Astrocyte (in vitro differentiated cells and primary cell): ENCODE data around the gene RAB38.

Experiments used
- CTCF ChIP-seq: IDR thresholded peaks from 2 replicates; pipeline ENCODE4 v1.5.1; 2011; ENCODE audit warnings: low read depth, mild to moderate bottlenecking, inconsistent platforms, low read length, moderate library complexity; ENCODE audit not compliant: insufficient read depth
- EZH2 ChIP-seq: IDR thresholded peaks from 2 replicates; pipeline ENCODE4 v1.6.1; 2012; ENCODE audit warnings: mild to moderate bottlenecking, low read length, inconsistent platforms; ENCODE audit not compliant: insufficient read depth

DNA sequence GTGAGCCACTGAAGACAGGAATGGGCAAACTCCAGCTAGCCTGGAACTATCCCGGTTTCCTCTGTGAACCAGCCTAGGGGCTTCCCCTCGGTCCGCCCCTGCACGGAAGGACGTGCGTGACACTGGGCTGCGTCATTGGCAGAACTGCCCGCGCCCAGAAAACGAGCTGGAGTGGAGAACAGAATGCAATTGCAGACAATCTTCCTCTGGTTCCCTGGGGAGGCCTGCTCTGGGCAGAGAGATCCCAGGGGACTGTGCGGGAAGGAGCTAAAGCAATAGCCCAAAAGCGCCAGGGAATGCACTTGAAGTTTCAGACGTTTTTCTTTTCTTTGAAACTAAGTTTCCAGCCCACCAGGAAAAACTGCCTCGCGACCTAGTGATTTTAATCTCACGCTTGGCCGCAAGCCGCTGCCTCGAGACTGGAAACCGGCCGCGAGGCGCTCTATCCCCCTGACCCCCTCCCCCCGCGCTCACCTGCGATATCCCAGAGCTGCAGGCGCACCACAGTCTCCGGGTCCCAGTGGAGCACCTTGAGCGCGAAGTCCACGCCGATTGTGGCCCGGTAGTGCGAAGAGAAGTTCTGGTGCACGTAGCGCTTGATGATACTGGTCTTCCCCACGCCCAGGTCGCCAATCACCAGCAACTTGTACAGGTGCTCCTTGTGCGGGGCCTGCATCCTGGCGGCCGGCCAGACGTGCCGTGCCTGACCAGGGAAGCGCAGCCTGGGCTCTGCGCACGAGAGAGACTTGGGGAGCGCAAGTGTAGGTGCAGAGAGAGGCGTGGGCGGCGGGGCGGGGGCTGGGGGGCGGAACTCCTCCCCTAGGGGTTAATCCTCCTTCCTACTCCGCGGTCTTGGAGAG, at the start of gene RAB38:
- no peak for TF ChIP-seq CTCF
- no peak for TF ChIP-seq EZH2
